Tibial nerve (tissue), 4 donors: ENCODE data around the gene GLRX2. TPM values are rescaled to one million over a fixed set of nuclear protein-coding genes. Genes with fewer than 3 reads are reported as not detected.

Experiments
- DNase-seq, 2 donors: peaks; one replicate each; pipeline ENCODE4 v3.0.0-alpha.2; 2019; ENCODE audit warnings: low spot score in 2 of 2
- H3K27ac ChIP-seq, 4 donors: fragments of 200-600 bp; sonication (generic) in 3 of 4; one replicate each; pipeline ENCODE4 v1.5.1; 2017 to 2019; ENCODE audit warnings: mild to moderate bottlenecking in 1 of 4
- H3K27me3 ChIP-seq, 2 donors: fragments of 200-600 bp; sonication (generic) in 1 of 2; one replicate each; pipeline versions ENCODE4 v1.5.1 to v1.6.0; 2017 to 2019
- H3K36me3 ChIP-seq, 3 donors: fragments of 200-600 bp; sonication (generic); one replicate each; pipeline ENCODE4 v1.5.1; 2018 to 2019
- H3K4me1 ChIP-seq, 4 donors: fragments of 200-600 bp; sonication (generic) in 3 of 4; one replicate each; pipeline ENCODE4 v1.5.1; 2017 to 2019
- H3K4me3 ChIP-seq, 4 donors: fragments of 200-600 bp; sonication (generic) in 3 of 4; one replicate each; pipeline ENCODE4 v1.5.1; 2017 to 2019; ENCODE audit warnings: mild to moderate bottlenecking in 1 of 4, moderate library complexity in 1 of 4
- H3K9me3 ChIP-seq, 4 donors: fragments of 200-600 bp; sonication (generic) in 3 of 4; one replicate each; pipeline ENCODE4 v1.5.1; 2017 to 2019
- CTCF ChIP-seq, 5 experiments: fragments of 200-600 bp in 3 of 5; fragments of 450-650 bp in 2 of 5; sonication (generic) in 3 of 5; IDR thresholded peaks; one replicate each; pipeline ENCODE4 v1.5.1; 2016 to 2019; ENCODE audit warnings: antibody characterized with exemption in 5 of 5, mild to moderate bottlenecking in 3 of 5, moderate library complexity in 2 of 5
- EP300 ChIP-seq, 2 donors: sonication (generic); formaldehyde crosslinking; IDR thresholded peaks; one replicate each; pipeline ENCODE4 v1.6.1; 2017; ENCODE audit warnings: antibody characterized with exemption in 2 of 2, mild to moderate bottlenecking in 1 of 2
- POLR2A ChIP-seq, 2 donors: fragments of 450-650 bp; IDR thresholded peaks; one replicate each; pipeline ENCODE4 v1.6.1; 2017; ENCODE audit warnings: antibody characterized with exemption in 2 of 2, mild to moderate bottlenecking in 2 of 2, moderate library complexity in 2 of 2
- WGBS, 2 donors: methylation state at CpG; one replicate each; pipeline ENCODE4 v1.1.5; 2018; 5-methylcytosine and 5-hydroxymethylcytosine counted together
- total RNA-seq, 4 donors: library from RNA; depleted of rRNA; stranded (reverse); fragments of >200 nt; gene quantifications; one replicate each; pipeline ENCODE4 v1.1.0, GENCODE V29; 2016

Gene GLRX2
- total RNA-seq, 4 donors from 2014 or later, result 3.9 to 8.3 (median 4.8) TPM

- 0% methylated on average over 20 to 24 of the region's 24 CpGs for WGBS, 2 donors
- H3K9me3 ChIP-seq, result no peaks in the 10 kb centered on the region
- peak overlapping the region; percentile 67 to 83 (median 75) for H3K4me3 ChIP-seq
- H3K27ac ChIP-seq, result peak overlapping the region; percentile 85 to 96 (median 90)
- H3K36me3 ChIP-seq, result peaks cover 0 to 12% (median 0%) of the 10 kb centered on the region in 3 donors
- DNase-seq, result peak in 1 of 2 donors; percentile 24
- peaks cover 0 to 30% (median 10%) of the 10 kb centered on the region in 4 donors for H3K4me1 ChIP-seq
- H3K27me3 ChIP-seq, result no peaks in the 10 kb centered on the region
- TF ChIP-seq EP300 (IDR thresholded peaks at IDR 0.05) (no peak), POLR2A (IDR thresholded peaks at IDR 0.05) (no peak)
Observed at GRCh38 chr1:193104502-193104906, 710 bp downstream of the GLRX2 start.

GRCh38 chr1:193103759-193104501 lies 1.3 kb downstream of the GLRX2 start:
- Histone ChIP-seq H3K27me3 (no peaks in the 10 kb centered on the region), H3K27ac (peak overlapping the region; percentile 85 to 96 (median 90)), H3K9me3 (no peaks in the 10 kb centered on the region), H3K4me1 (peaks cover 0 to 30% (median 10%) of the 10 kb centered on the region in 4 donors), H3K36me3 (peaks cover 0 to 18% (median 0%) of the 10 kb centered on the region in 3 donors), H3K4me3 (peak overlapping the region; percentile 67 to 83 (median 75))
- DNase-seq, result no peak
- WGBS, 2 donors, result 32 to 33% methylated on average over 9 of the region's 9 CpGs
- TF ChIP-seq EP300 (IDR thresholded peaks at IDR 0.05) (no peak), POLR2A (IDR thresholded peaks at IDR 0.05) (no peak), CTCF (IDR thresholded peaks at IDR 0.05) (no peak)

- peaks cover 0 to 30% (median 0%) of the 10 kb centered on the region in 3 donors for H3K36me3 ChIP-seq
- WGBS, 2 donors, result 65 to 66% methylated on average over 5 of the region's 5 CpGs
- peaks cover 0 to 30% (median 10%) of the 10 kb centered on the region in 4 donors for H3K4me1 ChIP-seq
- no peak overlapping the region for H3K4me3 ChIP-seq
- H3K27ac ChIP-seq, result peak overlapping the region in 1 of 4 donors; percentile 3
- DNase-seq, result no peak
- no peaks in the 10 kb centered on the region for H3K9me3 ChIP-seq
- TF ChIP-seq POLR2A (IDR thresholded peaks at IDR 0.05) (no peak), EP300 (IDR thresholded peaks at IDR 0.05) (no peak), CTCF (IDR thresholded peaks at IDR 0.05) (no peak)
- no peaks in the 10 kb centered on the region for H3K27me3 ChIP-seq
Observed at GRCh38 chr1:193102662-193103061, 2.6 kb downstream of the GLRX2 start.

- H3K4me3 ChIP-seq, result no peak overlapping the region
- no peaks in the 10 kb centered on the region for H3K9me3 ChIP-seq
- 93 to 95% methylated on average over 11 of the region's 11 CpGs for WGBS, 2 donors
- DNase-seq, result no peak
- no peak for TF ChIP-seq CTCF (IDR thresholded peaks at IDR 0.05)
- TF ChIP-seq EP300 (IDR thresholded peaks at IDR 0.05), result no peak
- TF ChIP-seq POLR2A (IDR thresholded peaks at IDR 0.05), result no peak
- H3K36me3 ChIP-seq, result peaks cover 0 to 78% (median 0%) of the 10 kb centered on the region in 3 donors
- no peaks in the 10 kb centered on the region for H3K27me3 ChIP-seq
- H3K4me1 ChIP-seq, result no peaks in the 10 kb centered on the region
- H3K27ac ChIP-seq, result no peak overlapping the region
Observed at GRCh38 chr1:193094112-193094511, 11.1 kb downstream of the GLRX2 start.

- H3K9me3 ChIP-seq, result no peaks in the 10 kb centered on the region
- no peaks in the 10 kb centered on the region for H3K4me1 ChIP-seq
- 69 to 84% methylated on average over 1 of the region's 1 CpG for WGBS, 2 donors
- no peak overlapping the region for H3K27ac ChIP-seq
- no peak overlapping the region for H3K4me3 ChIP-seq
- TF ChIP-seq POLR2A (IDR thresholded peaks at IDR 0.05) (no peak), EP300 (IDR thresholded peaks at IDR 0.05) (no peak), CTCF (IDR thresholded peaks at IDR 0.05) (no peak)
- peaks cover 0 to 54% (median 0%) of the 10 kb centered on the region in 3 donors for H3K36me3 ChIP-seq
- no peak for DNase-seq
- H3K27me3 ChIP-seq, result no peaks in the 10 kb centered on the region
Observed at GRCh38 chr1:193090865-193091264, 14.3 kb downstream of the GLRX2 start.
